ENCODE results near the gene NOTCH2.

GRCh38 chr1:119948342-119949214, 120.9 kb downstream of the NOTCH2 start:
- TF ChIP-seq CTCF (conservative IDR thresholded peaks at IDR 0.05; ENCODE audit: low read depth, low read length) (peak; percentile 93), EZH2 (IDR thresholded peaks at IDR 0.05; ENCODE audit: low read length, unreplicated experiment) (no peak), EZH2phosphoT487 (IDR thresholded peaks at IDR 0.05; ENCODE audit: borderline replicate concordance, low read length) (no peak)

Measured in PC-3 (cell line).